Progenitor cell of endocrine pancreas (in vitro differentiated cells): ENCODE results near the gene ANKS1A. TPM values are rescaled to one million over a fixed set of nuclear protein-coding genes. Genes with fewer than 3 reads are reported as not detected.

ENCODE experiments used
- DNase-seq: peaks from one replicate; pipeline ENCODE4 v3.0.0; 2021; ENCODE audit warnings: low spot score; ENCODE audit not compliant: unreplicated experiment
- H3K27ac Mint-ChIP-seq: 2 replicates; pipeline ENCODE4 v1.8.0; 2021; ENCODE audit warnings: mild to moderate bottlenecking, moderate library complexity, mixed read lengths
- H3K27me3 Mint-ChIP-seq: 2 replicates; pipeline ENCODE4 v1.8.0; 2021; ENCODE audit warnings: mixed read lengths
- H3K36me3 Mint-ChIP-seq: 2 replicates; pipeline ENCODE4 v1.8.0; 2022; ENCODE audit warnings: mixed read lengths; ENCODE audit not compliant: insufficient read depth
- H3K4me1 Mint-ChIP-seq: 2 replicates; pipeline ENCODE4 v1.8.0; 2021; ENCODE audit warnings: low read depth, mixed read lengths
- H3K4me3 Mint-ChIP-seq: 2 replicates; pipeline ENCODE4 v1.8.0; 2021; ENCODE audit warnings: low read depth, mild to moderate bottlenecking, moderate library complexity, mixed read lengths
- H3K9me3 Mint-ChIP-seq: 2 replicates; pipeline ENCODE4 v1.8.0; 2021; ENCODE audit warnings: low read depth, mixed read lengths
- CTCF ChIP-seq: fragments of 200-600 bp; sonication (generic); IDR thresholded peaks from one replicate; pipeline ENCODE4 v1.5.0; 2021; ENCODE audit warnings: antibody characterized with exemption, mild to moderate bottlenecking; ENCODE audit not compliant: unreplicated experiment
- total RNA-seq: library from RNA; stranded (reverse); gene quantifications from 2 replicates; pipeline ENCODE4 v1.2.1, GENCODE V29; 2021

ANKS1A gene
- total RNA-seq, 1 donor from 2014 or later = 36.4 TPM

- Mint-ChIP-seq H3K27ac (peak overlapping the region; percentile 23), H3K36me3 (peaks cover 2% of the 10 kb centered on the region), H3K4me1 (peaks cover 23% of the 10 kb centered on the region), H3K9me3 (no peaks in the 10 kb centered on the region), H3K27me3 (no peaks in the 10 kb centered on the region), H3K4me3 (no peak overlapping the region)
- no peak for TF ChIP-seq CTCF
- no peak for DNase-seq
Observed at GRCh38 chr6:34901930-34902329, 12.9 kb downstream of the ANKS1A start.

GRCh38 chr6:34904990-34905613 lies 16.0 kb downstream of the ANKS1A start:
- Mint-ChIP-seq H3K27me3 (no peaks in the 10 kb centered on the region), H3K4me3 (no peak overlapping the region), H3K9me3 (no peaks in the 10 kb centered on the region), H3K4me1 (peaks cover 36% of the 10 kb centered on the region), H3K36me3 (peaks cover 2% of the 10 kb centered on the region), H3K27ac (no peak overlapping the region)
- no peak for DNase-seq
- TF ChIP-seq CTCF = no peak

- Mint-ChIP-seq H3K27me3 (no peaks in the 10 kb centered on the region), H3K9me3 (no peaks in the 10 kb centered on the region), H3K36me3 (peaks cover 2% of the 10 kb centered on the region), H3K4me1 (peaks cover 35% of the 10 kb centered on the region), H3K4me3 (no peak overlapping the region), H3K27ac (no peak overlapping the region)
- no peak for DNase-seq
- TF ChIP-seq CTCF = no peak
Observed at GRCh38 chr6:34906826-34907225, 17.8 kb downstream of the ANKS1A start.

GRCh38 chr6:34908194-34908593 lies 19.1 kb downstream of the ANKS1A start:
- Mint-ChIP-seq H3K27me3 (no peaks in the 10 kb centered on the region), H3K27ac (no peak overlapping the region), H3K4me1 (peaks cover 35% of the 10 kb centered on the region), H3K4me3 (no peak overlapping the region), H3K9me3 (no peaks in the 10 kb centered on the region), H3K36me3 (peaks cover 2% of the 10 kb centered on the region)
- no peak for TF ChIP-seq CTCF
- no peak for DNase-seq

- H3K27ac Mint-ChIP-seq = peak overlapping the region; percentile 21
- no peak overlapping the region for H3K4me3 Mint-ChIP-seq
- no peaks in the 10 kb centered on the region for H3K9me3 Mint-ChIP-seq
- no peak for TF ChIP-seq CTCF
- peaks cover 2% of the 10 kb centered on the region for H3K36me3 Mint-ChIP-seq
- DNase-seq = no peak
- peaks cover 35% of the 10 kb centered on the region for H3K4me1 Mint-ChIP-seq
- no peaks in the 10 kb centered on the region for H3K27me3 Mint-ChIP-seq
Observed at GRCh38 chr6:34909320-34909883, 20.3 kb downstream of the ANKS1A start.
